HCT116 (cell line): ENCODE results near the gene ZNF783. TPM values are rescaled to one million over a fixed set of nuclear protein-coding genes. Genes with fewer than 3 reads are reported as not detected.

Experiments
- ATAC-seq: fragments of 200-7000 bp; cut with Tn5 transposase; 2 replicates; pipeline ENCODE4 v1.9.1; 2020; ENCODE audit warnings: mild to moderate bottlenecking, moderate library complexity
- BruUV-seq: library from RNA; stranded (reverse); fragments of 400-500 nt; replicated peaks from 2 replicates; lab custom pipeline; 2021; lab: Mats Ljungman, UMichigan
- CTCF ChIA-PET: fragments of 300-600 bp; sonication (Branson Sonifier 250); formaldehyde crosslinking; loops from one replicate; lab custom pipeline; 2021; ENCODE audit warnings: antibody characterized with exemption; lab: Charles Lee
- POLR2A ChIA-PET: fragments of 300-600, 350-600 bp; sonication (Branson Sonifier 250); formaldehyde crosslinking; loops from one replicate; lab custom pipeline; 2021; ENCODE audit warnings: antibody characterized with exemption; lab: Charles Lee
- RAD21 ChIA-PET, 2 experiments: fragments of 300-600 bp; sonication (Branson Sonifier 250); formaldehyde crosslinking; loops; one replicate each; lab custom pipeline; 2023; ENCODE audit warnings: low total read pairs in 2 of 2; ENCODE audit not compliant: uncharacterized antibody in 2 of 2, unreplicated experiment in 2 of 2, low non-redundant PET in 1 of 2; lab: Charles Lee
- DNase-seq: peaks from one replicate; pipeline ENCODE4 v3.0.0-alpha.2; 2010; ENCODE audit warnings: low read depth, low spot score
- H2AFZ ChIP-seq: fragments of 200-600 bp; shearing (Covaris generic), sonication (generic); 2 replicates; pipeline ENCODE4 v1.6.1; 2017; ENCODE audit warnings: low read depth, mixed run types, mixed read lengths, antibody characterized with exemption, low read length; ENCODE audit not compliant: poor library complexity, severe bottlenecking
- H3K27ac ChIP-seq: 2 replicates; pipeline ENCODE4 v1.5.1; 2012; ENCODE audit warnings: low read depth, low read length
- H3K27me3 ChIP-seq: fragments of 200-600 bp; sonication (generic); 2 replicates; pipeline ENCODE4 v1.6.1; 2016; ENCODE audit warnings: mixed run types, low read length, mixed read lengths; ENCODE audit not compliant: insufficient read depth
- H3K36me3 ChIP-seq, 2 experiments: fragments of 200-500 bp in 1 of 2; fragments of 200-600 bp in 1 of 2; sonication (Bioruptor generic) in 1 of 2; sonication (generic) in 1 of 2; 2 replicates each; pipeline versions ENCODE4 v1.5.1 to v1.6.1; 2014 to 2016; ENCODE audit warnings: low read length in 2 of 2, inconsistent platforms in 1 of 2, mixed read lengths in 1 of 2, mixed run types in 1 of 2; ENCODE audit not compliant: insufficient read depth in 2 of 2, control insufficient read depth in 1 of 2
- H3K4me1 ChIP-seq, 2 experiments: fragments of 200-600 bp in 1 of 2; sonication (generic) in 1 of 2; 2 replicates each; pipeline versions ENCODE4 v1.5.1 to v1.6.1; 2012 to 2017; ENCODE audit warnings: low read length in 2 of 2, inconsistent platforms in 1 of 2, mild to moderate bottlenecking in 1 of 2, mixed read lengths in 1 of 2, mixed run types in 1 of 2, moderate library complexity in 1 of 2; ENCODE audit not compliant: insufficient read depth in 2 of 2, control insufficient read depth in 1 of 2
- H3K4me2 ChIP-seq: fragments of 200-600 bp; sonication (generic); 2 replicates; pipeline ENCODE4 v1.6.1; 2017; ENCODE audit warnings: mixed run types, low read length, mixed read lengths
- H3K4me3 ChIP-seq, 2 experiments: fragments of 200-600 bp in 1 of 2; sonication (generic) in 1 of 2; replicated peaks in 1 of 2; 2 replicates each; pipeline ENCODE4 v1.5.1; 2011 to 2016; ENCODE audit warnings: low read length in 2 of 2, control low read depth in 1 of 2, low read depth in 1 of 2, mild to moderate bottlenecking in 1 of 2, mixed read lengths in 1 of 2, mixed run types in 1 of 2
- H3K79me2 ChIP-seq: fragments of 200-600 bp; sonication (generic); 2 replicates; pipeline ENCODE4 v1.6.1; 2017; ENCODE audit warnings: mild to moderate bottlenecking, mixed run types, low read length, moderate library complexity, mixed read lengths; ENCODE audit not compliant: insufficient read depth
- H3K9ac ChIP-seq: fragments of 200-600 bp; sonication (generic); 2 replicates; pipeline ENCODE4 v1.6.1; 2016; ENCODE audit warnings: low read length, mixed read lengths
- H3K9me2 ChIP-seq: fragments of 200-600 bp; sonication (generic), shearing (Covaris generic); 2 replicates; pipeline ENCODE4 v1.6.1; 2017; ENCODE audit warnings: mixed run types, mild to moderate bottlenecking, moderate library complexity; ENCODE audit not compliant: insufficient read depth
- H3K9me3 ChIP-seq, 2 experiments: fragments of 200-500 bp in 1 of 2; fragments of 200-600 bp in 1 of 2; sonication (Bioruptor generic) in 1 of 2; sonication (generic) in 1 of 2; 2 replicates each; pipeline ENCODE4 v1.6.1; 2014 to 2017; ENCODE audit warnings: low read length in 2 of 2, mixed read lengths in 2 of 2, inconsistent platforms in 1 of 2, low read depth in 1 of 2, mild to moderate bottlenecking in 1 of 2, mixed run types in 1 of 2, moderate library complexity in 1 of 2; ENCODE audit not compliant: control insufficient read depth in 1 of 2, insufficient read depth in 1 of 2
- H4K20me1 ChIP-seq: fragments of 200-600 bp; sonication (generic), shearing (Covaris generic); 2 replicates; pipeline ENCODE4 v1.6.1; 2017; ENCODE audit warnings: mixed run types, mild to moderate bottlenecking, moderate library complexity; ENCODE audit not compliant: insufficient read depth
- ATF3 ChIP-seq: IDR thresholded peaks from 2 replicates; pipeline ENCODE4 v1.6.1; 2012
- CBX3 ChIP-seq: IDR thresholded peaks from 2 replicates; pipeline ENCODE4 v1.6.1; 2012; ENCODE audit warnings: low read depth
- CEBPB ChIP-seq: IDR thresholded peaks from 2 replicates; pipeline ENCODE4 v1.6.1; 2012; ENCODE audit warnings: low read depth
- EGR1 ChIP-seq: IDR thresholded peaks from 2 replicates; pipeline ENCODE4 v1.6.1; 2012; ENCODE audit warnings: low read depth
- ELF1 ChIP-seq: IDR thresholded peaks from 2 replicates; pipeline ENCODE4 v1.6.1; 2012; ENCODE audit warnings: low read depth, borderline replicate concordance
- EZH2 ChIP-seq: fragments of 200-600 bp; sonication (generic); IDR thresholded peaks from 2 replicates; pipeline ENCODE4 v1.6.1; 2017; ENCODE audit warnings: antibody characterized with exemption, mixed run types
- EZH2phosphoT487 ChIP-seq: fragments of 200-600 bp; IDR thresholded peaks from 2 replicates; pipeline ENCODE4 v1.6.1; 2018; ENCODE audit warnings: antibody characterized with exemption, borderline replicate concordance
- FOSL1 ChIP-seq: IDR thresholded peaks from 2 replicates; pipeline ENCODE4 v1.6.1; 2012; ENCODE audit warnings: low read depth
- MAX ChIP-seq: IDR thresholded peaks from 2 replicates; pipeline ENCODE4 v1.6.1; 2012
- POLR2A ChIP-seq: IDR thresholded peaks from 2 replicates; pipeline ENCODE4 v1.7.0; 2011; ENCODE audit warnings: borderline replicate concordance; ENCODE audit not compliant: insufficient read depth, insufficient read length; ENCODE audit errors: extremely low read depth
- RAD21 ChIP-seq: IDR thresholded peaks from 2 replicates; pipeline ENCODE4 v1.6.1; 2012; ENCODE audit warnings: low read depth, mild to moderate bottlenecking
- REST ChIP-seq: IDR thresholded peaks from 2 replicates; pipeline ENCODE4 v1.6.1; 2012; ENCODE audit warnings: low read depth
- SIN3A ChIP-seq: IDR thresholded peaks from 2 replicates; pipeline ENCODE4 v1.6.1; 2012; ENCODE audit warnings: low read depth
- SRF ChIP-seq: IDR thresholded peaks from 2 replicates; pipeline ENCODE4 v1.6.1; 2012; ENCODE audit warnings: low read depth
- YY1 ChIP-seq: IDR thresholded peaks from 2 replicates; pipeline ENCODE4 v1.6.1; 2011; ENCODE audit warnings: low read length, low read depth, moderate library complexity, mild to moderate bottlenecking; ENCODE audit not compliant: insufficient replicate concordance; ENCODE audit errors: extremely low read depth
- intact Hi-C: fragments of 100-400 bp; cut with micrococcal nuclease; formaldehyde crosslinking; loops from 2 replicates; pipeline ENCODE4 v1.10.0; 2022
- total RNA-seq: library from RNA; stranded (reverse); gene quantifications from one replicate; pipeline ENCODE4 v1.2.1, GENCODE V29; 2021; ENCODE audit not compliant: unreplicated experiment

Gene ZNF783
- total RNA-seq, 1 experiment from 2014 or later, result 12.5 TPM

- intact Hi-C loops, result no loop called here
- 0 out of 4 replicates have a peak, but pooled peaks cover 0 to 6% of the 10 kb centered on the region in 2 experiments for H3K36me3 ChIP-seq
- DNase-seq, result no peak
- ChIA-PET POLR2A (no interaction called here), CTCF (no interaction called here), RAD21 (no interaction called here)
- peaks cover 0 to 15% of the 10 kb centered on the region in 2 experiments; a peak in 3 of 4 replicates for H3K4me1 ChIP-seq
- no peaks in the 10 kb centered on the region for H3K9me3 ChIP-seq
- H3K27me3 ChIP-seq, result no peaks in the 10 kb centered on the region
- no peak overlapping the region for H3K9ac ChIP-seq
- H3K4me3 ChIP-seq, result no peak overlapping the region
- H3K4me2 ChIP-seq, result no peak overlapping the region
- H3K27ac ChIP-seq, result no peak overlapping the region
- no peaks in the 10 kb centered on the region for H3K9me2 ChIP-seq
- ATAC-seq, result no peak
- H2AFZ ChIP-seq, result no peak overlapping the region
- no peaks in the 10 kb centered on the region for H4K20me1 ChIP-seq
- BruUV-seq, result no TSS peak
- no peaks in the 10 kb centered on the region; the same call in none of the 2 replicates for H3K79me2 ChIP-seq
- TF ChIP-seq ATF3 (no peak), CBX3 (no peak), SRF (no peak), FOSL1 (no peak), RAD21 (no peak), ELF1 (no peak), SIN3A (no peak), POLR2A (no peak), REST (no peak), YY1 (no peak), MAX (no peak), CEBPB (no peak), EGR1 (no peak), EZH2 (no peak), EZH2phosphoT487 (no peak)
Observed at GRCh38 chr7:149266451-149266850, 4.5 kb downstream of the ZNF783 start.
